Tibial nerve (tissue), 4 donors: Measurements from ENCODE around the gene PPP1R14C. TPM values are rescaled to one million over a fixed set of nuclear protein-coding genes. Genes with fewer than 3 reads are reported as not detected.

ENCODE experiments used
- DNase-seq, 2 donors: peaks; one replicate each; pipeline ENCODE4 v3.0.0-alpha.2; 2019; ENCODE audit warnings: low spot score in 2 of 2
- H3K27ac ChIP-seq, 4 donors: fragments of 200-600 bp; sonication (generic) in 3 of 4; one replicate each; pipeline ENCODE4 v1.5.1; 2017 to 2019; ENCODE audit warnings: mild to moderate bottlenecking in 1 of 4
- H3K27me3 ChIP-seq, 2 donors: fragments of 200-600 bp; sonication (generic) in 1 of 2; one replicate each; pipeline versions ENCODE4 v1.5.1 to v1.6.0; 2017 to 2019
- H3K36me3 ChIP-seq, 3 donors: fragments of 200-600 bp; sonication (generic); one replicate each; pipeline ENCODE4 v1.5.1; 2018 to 2019
- H3K4me1 ChIP-seq, 4 donors: fragments of 200-600 bp; sonication (generic) in 3 of 4; one replicate each; pipeline ENCODE4 v1.5.1; 2017 to 2019
- H3K4me3 ChIP-seq, 4 donors: fragments of 200-600 bp; sonication (generic) in 3 of 4; one replicate each; pipeline ENCODE4 v1.5.1; 2017 to 2019; ENCODE audit warnings: mild to moderate bottlenecking in 1 of 4, moderate library complexity in 1 of 4
- H3K9me3 ChIP-seq, 4 donors: fragments of 200-600 bp; sonication (generic) in 3 of 4; one replicate each; pipeline ENCODE4 v1.5.1; 2017 to 2019
- EP300 ChIP-seq, 2 donors: sonication (generic); formaldehyde crosslinking; IDR thresholded peaks; one replicate each; pipeline ENCODE4 v1.6.1; 2017; ENCODE audit warnings: antibody characterized with exemption in 2 of 2, mild to moderate bottlenecking in 1 of 2
- POLR2A ChIP-seq, 2 donors: fragments of 450-650 bp; IDR thresholded peaks; one replicate each; pipeline ENCODE4 v1.6.1; 2017; ENCODE audit warnings: antibody characterized with exemption in 2 of 2, mild to moderate bottlenecking in 2 of 2, moderate library complexity in 2 of 2
- WGBS, 2 donors: methylation state at CpG; one replicate each; pipeline ENCODE4 v1.1.5; 2018; 5-methylcytosine and 5-hydroxymethylcytosine counted together
- total RNA-seq, 4 donors: library from RNA; depleted of rRNA; stranded (reverse); fragments of >200 nt; gene quantifications; one replicate each; pipeline ENCODE4 v1.1.0, GENCODE V29; 2016
- TF ChIP-seq, protein P1 (sequence below), 5 experiments: fragments of 200-600 bp in 3 of 5; fragments of 450-650 bp in 2 of 5; sonication (generic) in 3 of 5; IDR thresholded peaks; one replicate each; pipeline ENCODE4 v1.5.1; 2016 to 2019; ENCODE audit warnings: antibody characterized with exemption in 5 of 5, mild to moderate bottlenecking in 3 of 5, moderate library complexity in 2 of 5

Gene PPP1R14C
- total RNA-seq, 4 donors from 2014 or later: 0.42 TPM; not detected in 3

DNA sequence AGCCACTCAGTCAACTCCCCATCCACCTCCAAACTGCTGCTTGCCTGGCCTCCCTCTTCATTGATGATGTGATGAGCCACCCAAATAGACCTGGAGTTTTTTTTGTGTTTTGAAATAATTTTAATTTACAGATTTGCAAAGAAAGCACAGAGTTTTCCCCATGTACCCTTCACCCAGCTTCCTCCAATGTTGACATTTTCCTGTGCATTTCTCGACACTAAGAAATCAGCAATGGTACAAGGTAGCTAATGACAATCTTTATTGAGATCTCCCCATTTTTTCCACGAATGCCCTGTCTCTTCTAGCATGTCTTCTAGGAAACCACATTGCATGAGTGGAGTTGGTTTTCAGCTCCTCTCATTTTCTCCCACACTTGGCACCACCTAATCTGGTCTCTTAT lies 30.1 kb downstream of the PPP1R14C start:
- 88 to 97% methylated on average over 2 of the region's 2 CpGs for WGBS, 2 donors
- Histone ChIP-seq H3K27me3 (no peaks in the 10 kb centered on the region), H3K36me3 (no peaks in the 10 kb centered on the region), H3K27ac (no peak overlapping the region), H3K4me3 (no peak overlapping the region), H3K9me3 (no peaks in the 10 kb centered on the region), H3K4me1 (no peaks in the 10 kb centered on the region)
- no peak for TF ChIP-seq POLR2A (IDR thresholded peaks at IDR 0.05)
- TF ChIP-seq EP300 (IDR thresholded peaks at IDR 0.05): no peak
- TF ChIP-seq, protein P1, sequence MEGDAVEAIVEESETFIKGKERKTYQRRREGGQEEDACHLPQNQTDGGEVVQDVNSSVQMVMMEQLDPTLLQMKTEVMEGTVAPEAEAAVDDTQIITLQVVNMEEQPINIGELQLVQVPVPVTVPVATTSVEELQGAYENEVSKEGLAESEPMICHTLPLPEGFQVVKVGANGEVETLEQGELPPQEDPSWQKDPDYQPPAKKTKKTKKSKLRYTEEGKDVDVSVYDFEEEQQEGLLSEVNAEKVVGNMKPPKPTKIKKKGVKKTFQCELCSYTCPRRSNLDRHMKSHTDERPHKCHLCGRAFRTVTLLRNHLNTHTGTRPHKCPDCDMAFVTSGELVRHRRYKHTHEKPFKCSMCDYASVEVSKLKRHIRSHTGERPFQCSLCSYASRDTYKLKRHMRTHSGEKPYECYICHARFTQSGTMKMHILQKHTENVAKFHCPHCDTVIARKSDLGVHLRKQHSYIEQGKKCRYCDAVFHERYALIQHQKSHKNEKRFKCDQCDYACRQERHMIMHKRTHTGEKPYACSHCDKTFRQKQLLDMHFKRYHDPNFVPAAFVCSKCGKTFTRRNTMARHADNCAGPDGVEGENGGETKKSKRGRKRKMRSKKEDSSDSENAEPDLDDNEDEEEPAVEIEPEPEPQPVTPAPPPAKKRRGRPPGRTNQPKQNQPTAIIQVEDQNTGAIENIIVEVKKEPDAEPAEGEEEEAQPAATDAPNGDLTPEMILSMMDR (IDR thresholded peaks at IDR 0.05): no peak
- no peak for DNase-seq

DNA sequence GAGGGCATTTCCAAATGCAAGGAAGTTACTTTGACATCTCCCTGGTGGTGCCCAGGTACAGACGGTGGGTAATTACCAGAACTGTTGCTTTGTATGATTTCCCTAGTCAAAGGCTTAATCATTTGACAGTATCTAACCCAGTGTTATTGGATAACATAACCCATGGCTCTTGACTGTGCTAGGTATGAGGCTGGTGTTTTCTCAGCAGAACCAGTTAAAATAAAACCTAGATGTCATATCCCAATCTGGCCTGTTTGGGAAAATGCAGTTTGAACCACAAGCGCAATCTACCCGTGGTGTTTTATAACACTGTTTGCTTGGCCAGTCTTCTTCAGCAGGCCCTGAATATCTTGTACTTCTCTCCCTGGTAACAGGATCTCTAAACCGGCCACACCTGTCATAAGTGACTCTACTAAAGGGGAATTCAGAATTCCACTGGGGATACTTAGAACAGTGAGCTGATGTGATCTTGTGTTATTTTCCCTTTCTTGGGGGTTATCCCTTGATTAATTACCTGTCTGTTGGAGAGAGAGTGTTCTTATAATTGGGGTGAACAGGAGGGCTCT lies 32.8 kb downstream of the PPP1R14C start:
- H3K9me3 ChIP-seq: no peaks in the 10 kb centered on the region

DNA sequence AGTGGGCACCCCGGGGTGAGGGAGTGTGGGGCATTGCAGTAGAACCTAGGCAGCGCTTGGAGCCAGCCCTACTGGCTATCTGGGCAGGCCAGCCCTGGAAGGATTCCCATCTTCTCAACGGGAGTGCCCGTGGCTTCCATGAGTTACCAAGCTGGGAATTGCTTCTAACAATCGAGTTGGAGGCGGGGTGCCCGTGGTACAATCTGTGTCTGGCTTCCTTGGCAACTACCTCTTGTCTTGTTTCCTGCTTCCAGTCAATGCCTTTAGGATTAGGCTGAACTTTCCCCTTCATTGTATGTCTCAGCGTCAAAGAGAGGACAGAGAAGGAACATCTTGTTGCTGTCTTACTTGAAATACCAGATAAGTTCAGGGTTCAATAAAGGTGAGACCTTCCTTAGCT lies 33.3 kb downstream of the PPP1R14C start:
- no peaks in the 10 kb centered on the region for H3K36me3 ChIP-seq
- H3K4me1 ChIP-seq: no peaks in the 10 kb centered on the region
- no peak for TF ChIP-seq EP300 (IDR thresholded peaks at IDR 0.05)
- TF ChIP-seq, protein P1 (IDR thresholded peaks at IDR 0.05): no peak
- WGBS, 2 donors: 79 to 91% methylated on average over 8 of the region's 8 CpGs
- no peak overlapping the region for H3K27ac ChIP-seq
- no peaks in the 10 kb centered on the region for H3K27me3 ChIP-seq
- no peaks in the 10 kb centered on the region for H3K9me3 ChIP-seq
- H3K4me3 ChIP-seq: no peak overlapping the region
- DNase-seq: no peak

More for the DNA sequence above, 32.8 kb downstream of the PPP1R14C start:
- H3K4me3 ChIP-seq: no peak overlapping the region
- TF ChIP-seq EP300 (IDR thresholded peaks at IDR 0.05): no peak
- H3K4me1 ChIP-seq: no peaks in the 10 kb centered on the region
- no peaks in the 10 kb centered on the region for H3K27me3 ChIP-seq
- no peaks in the 10 kb centered on the region for H3K36me3 ChIP-seq
- H3K27ac ChIP-seq: no peak overlapping the region
- no peak for DNase-seq
- 87 to 89% methylated on average over 4 of the region's 4 CpGs for WGBS, 2 donors

DNA sequence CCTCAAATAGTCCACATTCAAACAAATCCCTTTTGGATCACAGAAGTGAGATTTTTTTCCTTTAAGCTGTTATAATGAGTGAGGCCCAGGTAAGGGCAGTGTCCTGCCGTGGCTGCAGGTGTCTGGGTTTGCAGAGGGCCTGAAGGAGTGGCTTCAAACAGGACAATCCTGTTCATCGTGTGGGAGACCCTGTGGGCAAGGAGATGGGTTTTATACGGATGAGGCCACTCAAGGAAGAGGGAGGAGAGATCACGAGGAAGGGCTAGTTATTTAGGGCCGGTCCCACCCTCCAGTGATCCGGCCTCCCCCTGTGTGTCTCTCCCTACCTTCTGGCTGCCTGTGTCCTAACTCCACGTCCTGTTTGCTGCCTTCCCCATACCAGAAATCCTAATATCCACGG lies 33.8 kb downstream of the PPP1R14C start:
- H3K4me3 ChIP-seq: no peak overlapping the region
- DNase-seq: no peak
- no peaks in the 10 kb centered on the region for H3K36me3 ChIP-seq
- no peak overlapping the region for H3K27ac ChIP-seq
- no peaks in the 10 kb centered on the region for H3K4me1 ChIP-seq
- no peaks in the 10 kb centered on the region for H3K9me3 ChIP-seq
- TF ChIP-seq, protein P1 (IDR thresholded peaks at IDR 0.05): no peak
- TF ChIP-seq POLR2A (IDR thresholded peaks at IDR 0.05): no peak
- TF ChIP-seq EP300 (IDR thresholded peaks at IDR 0.05): no peak
- H3K27me3 ChIP-seq: no peaks in the 10 kb centered on the region
- whole genome bisulfite sequencing, 2 donors: 83 to 85% methylated on average over 8 of the region's 8 CpGs

- H3K4me1 ChIP-seq: no peaks in the 10 kb centered on the region
- no peak for TF ChIP-seq EP300 (IDR thresholded peaks at IDR 0.05)
- no peak for TF ChIP-seq POLR2A (IDR thresholded peaks at IDR 0.05)
- TF ChIP-seq, protein P1 (IDR thresholded peaks at IDR 0.05): no peak
- DNase-seq: no peak
- no peak overlapping the region for H3K27ac ChIP-seq
- 89 to 94% methylated on average over 9 to 11 of the region's 11 CpGs for WGBS, 2 donors
- H3K9me3 ChIP-seq: no peaks in the 10 kb centered on the region
- no peak overlapping the region for H3K4me3 ChIP-seq
- H3K36me3 ChIP-seq: no peaks in the 10 kb centered on the region
- H3K27me3 ChIP-seq: no peaks in the 10 kb centered on the region
Observed at GRCh38 chr6:150177259-150177951, 34.6 kb downstream of the PPP1R14C start.
